ENCODE data around the gene SH2B2.

The SH2B2 gene

DNA sequence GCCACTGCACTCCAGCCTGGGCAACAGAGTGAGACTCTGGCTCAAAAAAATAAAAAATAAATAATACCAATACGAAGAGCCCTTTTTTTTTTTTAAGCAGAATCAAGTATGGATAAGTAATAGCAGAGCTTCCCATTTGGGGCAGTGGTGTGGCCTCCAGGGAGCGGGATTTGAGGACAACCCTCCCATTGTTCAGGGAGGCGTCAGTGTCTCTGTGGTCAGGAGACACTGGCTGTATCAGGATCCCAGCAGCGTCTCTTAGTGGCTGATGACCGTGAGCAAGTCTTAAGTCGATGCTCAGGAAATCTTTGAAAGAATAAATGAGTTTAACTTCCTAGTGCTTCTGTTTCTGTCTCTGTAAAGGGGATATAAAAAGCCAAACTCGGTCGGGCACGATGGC, 25.2 kb upstream of the SH2B2 start:
- no peak for DNase-seq
- Histone ChIP-seq H3K79me2 (ENCODE audit: insufficient read depth, low read length) (no peaks in the 10 kb centered on the region), H3K4me2 (ENCODE audit: insufficient read depth, low read length) (no peak overlapping the region), H4K20me1 (ENCODE audit: insufficient read depth, low read length) (0 out of 2 replicates have a peak, but pooled peaks cover 2% of the 10 kb centered on the region), H3K4me3 (ENCODE audit: low read depth in 1 of 2, low read length in 2 of 2) (no peak overlapping the region), H3K36me3 (ENCODE audit: insufficient read depth, low read length) (no peaks in the 10 kb centered on the region), H3K27ac (ENCODE audit: low read length) (no peak overlapping the region), H2AFZ (ENCODE audit: low read depth, low read length) (no peak overlapping the region), H3K4me1 (ENCODE audit: insufficient read depth, low read length) (no peaks in the 10 kb centered on the region), H3K9ac (ENCODE audit: low read depth, low read length) (no peak overlapping the region), H3K9me3 (ENCODE audit: insufficient read depth, low read length, severe bottlenecking) (no peaks in the 10 kb centered on the region), H3K27me3 (ENCODE audit: insufficient read depth, low read length, poor library complexity) (no peaks in the 10 kb centered on the region)
- TF ChIP-seq EZH2 (IDR thresholded peaks at IDR 0.05; ENCODE audit: borderline replicate concordance, low read depth, low read length, severe bottlenecking), result no peak
- TF ChIP-seq, protein P1, sequence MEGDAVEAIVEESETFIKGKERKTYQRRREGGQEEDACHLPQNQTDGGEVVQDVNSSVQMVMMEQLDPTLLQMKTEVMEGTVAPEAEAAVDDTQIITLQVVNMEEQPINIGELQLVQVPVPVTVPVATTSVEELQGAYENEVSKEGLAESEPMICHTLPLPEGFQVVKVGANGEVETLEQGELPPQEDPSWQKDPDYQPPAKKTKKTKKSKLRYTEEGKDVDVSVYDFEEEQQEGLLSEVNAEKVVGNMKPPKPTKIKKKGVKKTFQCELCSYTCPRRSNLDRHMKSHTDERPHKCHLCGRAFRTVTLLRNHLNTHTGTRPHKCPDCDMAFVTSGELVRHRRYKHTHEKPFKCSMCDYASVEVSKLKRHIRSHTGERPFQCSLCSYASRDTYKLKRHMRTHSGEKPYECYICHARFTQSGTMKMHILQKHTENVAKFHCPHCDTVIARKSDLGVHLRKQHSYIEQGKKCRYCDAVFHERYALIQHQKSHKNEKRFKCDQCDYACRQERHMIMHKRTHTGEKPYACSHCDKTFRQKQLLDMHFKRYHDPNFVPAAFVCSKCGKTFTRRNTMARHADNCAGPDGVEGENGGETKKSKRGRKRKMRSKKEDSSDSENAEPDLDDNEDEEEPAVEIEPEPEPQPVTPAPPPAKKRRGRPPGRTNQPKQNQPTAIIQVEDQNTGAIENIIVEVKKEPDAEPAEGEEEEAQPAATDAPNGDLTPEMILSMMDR (IDR thresholded peaks at IDR 0.05; ENCODE audit: borderline replicate concordance, extremely low read depth, low read length, poor library complexity, severe bottlenecking), result no peak
- ATAC-seq (ENCODE audit: insufficient read depth, low read depth), result no peak

DNA sequence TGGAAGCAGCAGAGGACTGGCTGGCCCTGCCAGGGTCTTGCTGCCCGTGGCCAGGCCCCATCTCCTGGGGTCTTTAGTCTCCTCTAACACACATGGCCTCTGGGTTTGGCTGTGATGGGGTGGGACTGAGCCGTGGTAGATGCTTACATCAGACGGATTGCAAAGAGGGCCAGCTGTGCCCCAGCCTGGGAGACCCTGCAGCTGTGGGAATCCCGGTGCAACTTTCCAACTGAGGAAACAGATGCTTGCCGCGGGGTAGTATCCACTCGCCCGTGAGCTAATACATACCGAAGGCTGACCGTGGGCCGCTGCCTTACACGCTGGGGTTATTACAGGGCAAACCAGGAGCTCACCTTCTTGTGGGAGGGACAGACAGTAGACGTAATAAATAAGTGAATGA, 24.1 kb upstream of the SH2B2 start:
- no peaks in the 10 kb centered on the region for H3K79me2 ChIP-seq (ENCODE audit: insufficient read depth, low read length)
- H3K27ac ChIP-seq (ENCODE audit: low read length), result no peak overlapping the region
- H3K27me3 ChIP-seq (ENCODE audit: insufficient read depth, low read length, poor library complexity), result no peaks in the 10 kb centered on the region
- no peak overlapping the region for H2AFZ ChIP-seq (ENCODE audit: low read depth, low read length)
- no peak for ATAC-seq (ENCODE audit: insufficient read depth, low read depth)
- H3K4me1 ChIP-seq (ENCODE audit: insufficient read depth, low read length), result no peaks in the 10 kb centered on the region
- H3K36me3 ChIP-seq (ENCODE audit: insufficient read depth, low read length), result no peaks in the 10 kb centered on the region
- H3K9ac ChIP-seq (ENCODE audit: low read depth, low read length), result no peak overlapping the region
- no peak for DNase-seq
- no peaks in the 10 kb centered on the region for H3K9me3 ChIP-seq (ENCODE audit: insufficient read depth, low read length, severe bottlenecking)
- no peak overlapping the region for H3K4me3 ChIP-seq (ENCODE audit: low read depth in 1 of 2, low read length in 2 of 2)
- H3K4me2 ChIP-seq (ENCODE audit: insufficient read depth, low read length), result no peak overlapping the region
- 0 out of 2 replicates have a peak, but pooled peaks cover 2% of the 10 kb centered on the region for H4K20me1 ChIP-seq (ENCODE audit: insufficient read depth, low read length)
- TF ChIP-seq, protein P1 (IDR thresholded peaks at IDR 0.05; ENCODE audit: borderline replicate concordance, extremely low read depth, low read length, poor library complexity, severe bottlenecking), result no peak
- TF ChIP-seq EZH2 (IDR thresholded peaks at IDR 0.05; ENCODE audit: borderline replicate concordance, low read depth, low read length, severe bottlenecking), result no peak

DNA sequence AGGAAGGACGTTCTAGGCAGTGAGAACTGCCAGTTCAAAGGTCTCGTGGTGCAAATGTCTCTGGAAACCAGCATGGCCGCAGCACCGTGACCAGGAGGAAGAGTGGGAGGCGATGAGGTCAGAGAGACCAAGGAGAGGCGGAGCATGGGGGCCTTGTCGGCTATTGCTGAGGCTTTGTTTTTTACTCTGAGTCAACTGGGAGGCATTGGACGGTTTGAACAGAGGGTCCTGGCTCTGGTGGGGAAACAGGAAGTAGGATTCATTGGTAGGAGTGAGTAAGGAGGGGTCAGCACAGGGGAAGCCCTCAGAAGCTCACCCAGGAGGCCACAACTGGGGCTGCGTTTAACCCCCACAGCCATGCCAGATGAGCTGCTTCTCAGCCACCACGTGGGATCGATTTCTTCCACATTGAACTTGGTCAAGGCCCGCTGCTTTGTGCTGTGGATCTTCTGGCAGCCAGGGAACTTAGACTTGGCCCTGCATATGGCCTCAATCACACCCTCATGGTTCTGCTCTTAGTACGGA, 22.2 kb upstream of the SH2B2 start:
- no peaks in the 10 kb centered on the region for H3K27me3 ChIP-seq (ENCODE audit: insufficient read depth, low read length, poor library complexity)
- H3K36me3 ChIP-seq (ENCODE audit: insufficient read depth, low read length), result no peaks in the 10 kb centered on the region
- no peak overlapping the region for H3K9ac ChIP-seq (ENCODE audit: low read depth, low read length)
- no peak overlapping the region for H2AFZ ChIP-seq (ENCODE audit: low read depth, low read length)
- no peak overlapping the region for H3K4me3 ChIP-seq (ENCODE audit: low read depth in 1 of 2, low read length in 2 of 2)
- ATAC-seq (ENCODE audit: insufficient read depth, low read depth), result no peak
- TF ChIP-seq, protein P1 (IDR thresholded peaks at IDR 0.05; ENCODE audit: borderline replicate concordance, extremely low read depth, low read length, poor library complexity, severe bottlenecking), result no peak
- no peak for TF ChIP-seq EZH2 (IDR thresholded peaks at IDR 0.05; ENCODE audit: borderline replicate concordance, low read depth, low read length, severe bottlenecking)
- H3K4me1 ChIP-seq (ENCODE audit: insufficient read depth, low read length), result no peaks in the 10 kb centered on the region
- H4K20me1 ChIP-seq (ENCODE audit: insufficient read depth, low read length), result peaks cover 2% of the 10 kb centered on the region; the same call in 1 of the 2 replicates
- no peak for DNase-seq
- H3K9me3 ChIP-seq (ENCODE audit: insufficient read depth, low read length, severe bottlenecking), result no peaks in the 10 kb centered on the region
- no peak overlapping the region for H3K4me2 ChIP-seq (ENCODE audit: insufficient read depth, low read length)
- no peak overlapping the region for H3K27ac ChIP-seq (ENCODE audit: low read length)
- no peaks in the 10 kb centered on the region for H3K79me2 ChIP-seq (ENCODE audit: insufficient read depth, low read length)

Data from DND-41 (cell line).